WTC11 (cell line): ENCODE results near the gene SECTM1. TPM values are rescaled to one million over a fixed set of nuclear protein-coding genes. Genes with fewer than 3 reads are reported as not detected.

Experiments used
- ATAC-seq: fragments of 200-7000 bp; cut with Tn5 transposase; 2 replicates; pipeline ENCODE4 v1.10.0; 2021; ENCODE audit warnings: mild to moderate bottlenecking, moderate library complexity
- CTCF ChIA-PET: fragments of 300-600 bp; sonication (Branson Sonifier 250); formaldehyde crosslinking; loops from one replicate; lab custom pipeline; 2021; ENCODE audit warnings: antibody characterized with exemption; lab: Charles Lee
- POLR2A ChIA-PET: fragments of 350-600 bp; sonication (Branson Sonifier 250); formaldehyde crosslinking; loops from one replicate; lab custom pipeline; 2021; ENCODE audit warnings: antibody characterized with exemption; lab: Charles Lee
- DNase-seq: peaks from one replicate; pipeline ENCODE4 v3.0.0; 2021; ENCODE audit warnings: low spot score
- H3K27ac Mint-ChIP-seq: 2 replicates; pipeline ENCODE4 v1.8.0; 2021; ENCODE audit warnings: mixed read lengths
- H3K27me3 Mint-ChIP-seq: 2 replicates; pipeline ENCODE4 v1.8.0; 2021; ENCODE audit warnings: low read depth, mild to moderate bottlenecking, moderate library complexity, mixed read lengths
- H3K36me3 Mint-ChIP-seq: 2 replicates; pipeline ENCODE4 v1.8.0; 2021; ENCODE audit warnings: mixed read lengths
- H3K4me1 Mint-ChIP-seq: 2 replicates; pipeline ENCODE4 v1.8.0; 2022; ENCODE audit warnings: mixed read lengths
- H3K4me3 Mint-ChIP-seq: 2 replicates; pipeline ENCODE4 v1.8.0; 2021; ENCODE audit warnings: mild to moderate bottlenecking, moderate library complexity, mixed read lengths
- H3K9me3 Mint-ChIP-seq: 2 replicates; pipeline ENCODE4 v1.8.0; 2021; ENCODE audit warnings: mixed read lengths
- ATF6 ChIP-seq: sonication (generic); formaldehyde crosslinking; IDR thresholded peaks from 2 replicates; pipeline ENCODE4 v1.8.1; 2023; ENCODE audit warnings: mild to moderate bottlenecking, missing genetic modification reagents
- CREM ChIP-seq: sonication (generic); formaldehyde crosslinking; IDR thresholded peaks from 2 replicates; pipeline ENCODE4 v1.8.1; 2022; ENCODE audit warnings: mild to moderate bottlenecking, missing genetic modification reagents, moderate library complexity
- E2F4 ChIP-seq: sonication (generic); formaldehyde crosslinking; IDR thresholded peaks from 2 replicates; pipeline ENCODE4 v1.8.1; 2022; ENCODE audit warnings: low read depth, mild to moderate bottlenecking, moderate library complexity, missing genetic modification reagents, borderline replicate concordance
- ESRRA ChIP-seq: sonication (generic); formaldehyde crosslinking; IDR thresholded peaks from 2 replicates; pipeline ENCODE4 v1.8.1; 2022; ENCODE audit warnings: mild to moderate bottlenecking, missing genetic modification reagents, borderline replicate concordance
- FOXJ3 ChIP-seq: sonication (generic); formaldehyde crosslinking; IDR thresholded peaks from 2 replicates; pipeline ENCODE4 v1.9.0; 2021; ENCODE audit warnings: missing genetic modification reagents, mild to moderate bottlenecking, borderline replicate concordance
- MLX ChIP-seq: sonication (generic); formaldehyde crosslinking; IDR thresholded peaks from 2 replicates; pipeline ENCODE4 v1.8.1; 2023; ENCODE audit warnings: mild to moderate bottlenecking, missing genetic modification reagents, moderate library complexity
- NFYB ChIP-seq: sonication (generic); formaldehyde crosslinking; conservative IDR thresholded peaks from 2 replicates; pipeline ENCODE4 v1.8.0; 2022; ENCODE audit warnings: low read depth, missing genetic modification reagents
- PRDM15 ChIP-seq: sonication (generic); formaldehyde crosslinking; IDR thresholded peaks from 2 replicates; pipeline ENCODE4 v1.8.0; 2022; ENCODE audit warnings: missing genetic modification reagents
- RELA ChIP-seq: sonication (generic); formaldehyde crosslinking; IDR thresholded peaks from 2 replicates; pipeline ENCODE4 v1.8.1; 2022; ENCODE audit warnings: missing genetic modification reagents, mild to moderate bottlenecking, borderline replicate concordance
- TEAD1 ChIP-seq: sonication (generic); formaldehyde crosslinking; IDR thresholded peaks from 2 replicates; pipeline ENCODE4 v1.8.0; 2022; ENCODE audit warnings: mild to moderate bottlenecking, missing genetic modification reagents
- TEAD4 ChIP-seq: sonication (generic); formaldehyde crosslinking; IDR thresholded peaks from 2 replicates; pipeline ENCODE4 v1.8.0; 2022; ENCODE audit warnings: mild to moderate bottlenecking, missing genetic modification reagents
- ZMAT4 ChIP-seq: fragments of 250-450 bp; sonication (Bioruptor Pico); IDR thresholded peaks from 2 replicates; pipeline ENCODE4 v1.9.0; 2021; ENCODE audit warnings: mild to moderate bottlenecking
- ZNF281 ChIP-seq: sonication (generic); formaldehyde crosslinking; IDR thresholded peaks from 2 replicates; pipeline ENCODE4 v1.8.0; 2023; ENCODE audit warnings: mild to moderate bottlenecking, missing genetic modification reagents
- ZNF317 ChIP-seq: sonication (generic); formaldehyde crosslinking; IDR thresholded peaks from 2 replicates; pipeline ENCODE4 v1.8.1; 2023; ENCODE audit warnings: low read depth, mild to moderate bottlenecking, moderate library complexity, missing genetic modification reagents, borderline replicate concordance
- ZNF425 ChIP-seq: fragments of 250-450 bp; sonication (Bioruptor Pico); conservative IDR thresholded peaks from 2 replicates; pipeline ENCODE4 v1.9.0; 2021; ENCODE audit warnings: mild to moderate bottlenecking
- total RNA-seq: library from RNA; stranded (reverse); gene quantifications from 3 replicates; pipeline ENCODE4 v1.2.3, GENCODE V29; 2021

Gene SECTM1
- total RNA-seq, 1 experiment from 2014 or later: 0.22 TPM

GRCh38 chr17:82314012-82314726, 19.4 kb downstream of the SECTM1 start (continued):
- TF ChIP-seq ZNF425: no peak
- TF ChIP-seq MLX (CRISPR knock-in tag): no peak
- TF ChIP-seq ZNF317 (CRISPR knock-in tag): no peak
- no peak for TF ChIP-seq FOXJ3
- no peak for TF ChIP-seq TEAD4 (CRISPR knock-in tag)
- no peak for TF ChIP-seq ATF6 (CRISPR knock-in tag)
- TF ChIP-seq NFYB (CRISPR knock-in tag): no peak
- TF ChIP-seq, all 79 proteins: peak for 0

GRCh38 chr17:82313195-82314011, 20.2 kb downstream of the SECTM1 start:
- Mint-ChIP-seq H3K27me3 (0 out of 2 replicates have a peak, but pooled peaks cover 5% of the 10 kb centered on the region), H3K4me3 (no peak overlapping the region), H3K36me3 (no peaks in the 10 kb centered on the region), H3K4me1 (peaks cover 5% of the 10 kb centered on the region), H3K27ac (no peak overlapping the region; the same call in 1 of the 2 replicates), H3K9me3 (no peaks in the 10 kb centered on the region)
- no peak for DNase-seq
- ChIA-PET POLR2A (interaction anchor here (0.6 kb wide), 1 partner anchor 254 kb away, joined by 8 read pairs; no protein-coding TSS in a partner anchor), CTCF (interaction anchor here (0.7 kb wide), 1 partner anchor 12 kb away, joined by 3 read pairs; no protein-coding TSS in a partner anchor)
- TF ChIP-seq TEAD1: no peak
- TF ChIP-seq ZNF281 (CRISPR knock-in tag): no peak
- no peak for TF ChIP-seq RELA (CRISPR knock-in tag)
- TF ChIP-seq PRDM15 (CRISPR knock-in tag): no peak
- TF ChIP-seq ESRRA (CRISPR knock-in tag): no peak
- TF ChIP-seq E2F4 (CRISPR knock-in tag): no peak
- TF ChIP-seq CREM (CRISPR knock-in tag): no peak
- no peak for TF ChIP-seq ZMAT4 (CRISPR knock-in tag)
- no peak for ATAC-seq
